ENCODE measurements around the gene FSTL5. TPM values are rescaled to one million over a fixed set of nuclear protein-coding genes. Genes with fewer than 3 reads are reported as not detected.

FSTL5 gene
- total RNA-seq, 1 experiment from 2014 or later, result not detected

DNA sequence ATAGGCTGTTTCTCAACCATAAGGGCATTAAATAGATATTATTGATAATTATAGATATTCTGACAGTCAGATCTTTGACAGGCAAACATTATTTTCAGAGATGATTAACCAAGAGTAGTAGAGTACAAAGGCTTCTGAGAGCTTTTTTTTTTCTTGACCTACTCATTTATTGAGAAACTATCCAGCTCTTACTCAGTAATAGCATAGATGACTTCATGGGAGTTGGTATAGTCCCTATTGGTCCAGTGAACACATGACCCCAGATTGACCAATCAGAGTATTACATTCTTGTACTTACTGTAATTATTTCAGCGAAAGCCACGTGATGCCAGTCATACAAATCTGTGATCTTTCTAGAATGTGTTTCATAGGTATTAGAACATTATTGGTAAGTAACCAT is 508.7 kb downstream of the FSTL5 start:
- Histone ChIP-seq H3K14ac (ENCODE audit: insufficient read depth, low read length) (no peak overlapping the region), H4K20me1 (ENCODE audit: control insufficient read depth, insufficient read depth, insufficient read length) (no peaks in the 10 kb centered on the region), H3K79me2 (ENCODE audit: insufficient read depth, low read length) (no peaks in the 10 kb centered on the region), H3K79me1 (ENCODE audit: insufficient read depth, low read depth, low read length, poor library complexity, severe bottlenecking) (no peaks in the 10 kb centered on the region), H3K23ac (ENCODE audit: insufficient read length, low read depth, low read length) (no peak overlapping the region), H3T11ph (ENCODE audit: low read length) (no peak overlapping the region), H2BK5ac (ENCODE audit: insufficient read length, low read length) (no peak overlapping the region), H3K56ac (ENCODE audit: insufficient read length, low read depth, low read length) (no peak overlapping the region), H3K27me3 (ENCODE audit: insufficient read depth, low read length) (no peaks in the 10 kb centered on the region), H3K9ac (ENCODE audit: extremely low read depth, insufficient read length, low read length) (no peak overlapping the region), H3K23me2 (ENCODE audit: insufficient read length, low read depth, low read length, poor library complexity, severe bottlenecking) (no peaks in the 10 kb centered on the region), H2AK5ac (ENCODE audit: insufficient read length, low read length) (no peak overlapping the region), H3K27ac (ENCODE audit: insufficient read length, low read depth, low read length) (no peak overlapping the region), H3K9me3 (ENCODE audit: control insufficient read depth, low read depth, low read length) (no peaks in the 10 kb centered on the region), H3K4me1 (ENCODE audit: insufficient read depth, low read length) (no peaks in the 10 kb centered on the region), H2BK20ac (ENCODE audit: low read depth, low read length, poor library complexity, severe bottlenecking) (no peak overlapping the region), H2AFZ (ENCODE audit: low read length) (no peak overlapping the region), H4K5ac (ENCODE audit: insufficient read length, low read depth, low read length) (no peak overlapping the region), H3K4me2 (ENCODE audit: insufficient read depth, insufficient read length, low read length) (no peak overlapping the region), H2BK15ac (ENCODE audit: low read depth, low read length) (no peak overlapping the region), H2BK120ac (ENCODE audit: low read depth, low read length, poor library complexity, severe bottlenecking) (no peak overlapping the region), H3K18ac (ENCODE audit: insufficient read length, low read depth, low read length) (no peak overlapping the region), H2BK12ac (ENCODE audit: insufficient read length, low read depth, low read length) (no peak overlapping the region), H4K8ac (replicated peaks; ENCODE audit: insufficient read length, low read depth, low read length) (no peak overlapping the region), H4K91ac (ENCODE audit: insufficient read length, low read depth, low read length) (no peak overlapping the region), H3K4ac (ENCODE audit: low read depth, low read length) (no peak overlapping the region)
- WGBS (ENCODE audit: extremely low coverage, insufficient read length, low lambda C conversion rate), result no CpG with 5 or more reads among the region's 2 CpGs
- Mint-ChIP-seq H3K9me3 (no peaks in the 10 kb centered on the region), H3K4me1 (no peaks in the 10 kb centered on the region), H3K27me3 (ENCODE audit: low read depth) (no peaks in the 10 kb centered on the region; the same call in 1 of the 2 replicates), H3K4me3 (no peak overlapping the region), H3K36me3 (ENCODE audit: insufficient read depth in 1 of 3, low read depth in 3 of 3) (no peaks in the 10 kb centered on the region), H3K27ac (no peak overlapping the region)
- DNase-seq, result no peak
- TF ChIP-seq, protein P1, sequence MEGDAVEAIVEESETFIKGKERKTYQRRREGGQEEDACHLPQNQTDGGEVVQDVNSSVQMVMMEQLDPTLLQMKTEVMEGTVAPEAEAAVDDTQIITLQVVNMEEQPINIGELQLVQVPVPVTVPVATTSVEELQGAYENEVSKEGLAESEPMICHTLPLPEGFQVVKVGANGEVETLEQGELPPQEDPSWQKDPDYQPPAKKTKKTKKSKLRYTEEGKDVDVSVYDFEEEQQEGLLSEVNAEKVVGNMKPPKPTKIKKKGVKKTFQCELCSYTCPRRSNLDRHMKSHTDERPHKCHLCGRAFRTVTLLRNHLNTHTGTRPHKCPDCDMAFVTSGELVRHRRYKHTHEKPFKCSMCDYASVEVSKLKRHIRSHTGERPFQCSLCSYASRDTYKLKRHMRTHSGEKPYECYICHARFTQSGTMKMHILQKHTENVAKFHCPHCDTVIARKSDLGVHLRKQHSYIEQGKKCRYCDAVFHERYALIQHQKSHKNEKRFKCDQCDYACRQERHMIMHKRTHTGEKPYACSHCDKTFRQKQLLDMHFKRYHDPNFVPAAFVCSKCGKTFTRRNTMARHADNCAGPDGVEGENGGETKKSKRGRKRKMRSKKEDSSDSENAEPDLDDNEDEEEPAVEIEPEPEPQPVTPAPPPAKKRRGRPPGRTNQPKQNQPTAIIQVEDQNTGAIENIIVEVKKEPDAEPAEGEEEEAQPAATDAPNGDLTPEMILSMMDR (conservative IDR thresholded peaks at IDR 0.05), result no peak

Data from H9 (cell line).